HG03064 (cell line): ENCODE results near the gene KIF5C.
"Not testable (repeated sequence)": the region's sequence is repeated elsewhere in the genome, so short reads cannot be mapped to it uniquely, and the experiment has no call there.

Experiments
- ATAC-seq: cut with Tn5 transposase; IDR thresholded peaks from one replicate; pipeline ENCODE4 v1.9.1; 2021; ENCODE audit warnings: low read depth; ENCODE audit not compliant: unreplicated experiment

KIF5C gene

DNA sequence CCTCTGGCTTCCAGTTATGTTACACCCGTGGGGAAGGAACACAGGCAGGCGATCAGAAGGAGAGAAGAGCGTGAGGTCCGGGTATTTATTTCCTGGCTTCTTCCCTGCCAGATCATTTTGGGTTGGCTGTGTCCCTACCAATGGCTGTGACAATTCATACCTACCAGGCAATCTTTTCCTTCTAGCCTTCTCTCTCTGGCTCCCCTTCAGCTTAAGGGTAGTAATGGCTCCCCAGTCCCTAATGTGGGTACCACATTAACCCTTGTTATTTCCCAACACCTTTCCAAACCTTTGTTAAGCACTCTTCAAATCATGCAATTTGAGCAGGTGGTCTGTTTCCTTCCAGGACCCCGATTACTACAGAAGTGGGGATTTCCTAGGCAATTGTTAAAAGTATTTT lies 84.7 kb downstream of the KIF5C start:
- ATAC-seq, result no peak

DNA sequence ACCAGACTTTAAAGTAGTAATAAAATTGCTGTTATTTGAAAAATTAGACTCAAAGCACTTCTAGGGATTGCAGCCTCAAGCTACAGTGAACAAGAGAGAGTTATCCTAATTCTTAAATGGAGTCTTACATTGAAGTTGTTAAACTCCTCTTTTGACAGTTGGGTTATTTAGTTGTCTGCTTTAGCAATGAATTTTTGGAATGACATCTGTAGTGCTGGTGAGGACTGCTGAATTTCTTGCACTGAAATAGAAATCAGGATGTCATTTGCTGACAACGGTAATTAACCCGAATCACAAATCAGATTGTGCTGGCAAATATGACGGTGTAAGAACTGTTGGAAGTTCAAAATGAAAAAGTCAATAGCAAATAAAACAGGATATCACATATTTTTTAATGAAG lies 85.5 kb downstream of the KIF5C start:
- ATAC-seq, result no peak

DNA sequence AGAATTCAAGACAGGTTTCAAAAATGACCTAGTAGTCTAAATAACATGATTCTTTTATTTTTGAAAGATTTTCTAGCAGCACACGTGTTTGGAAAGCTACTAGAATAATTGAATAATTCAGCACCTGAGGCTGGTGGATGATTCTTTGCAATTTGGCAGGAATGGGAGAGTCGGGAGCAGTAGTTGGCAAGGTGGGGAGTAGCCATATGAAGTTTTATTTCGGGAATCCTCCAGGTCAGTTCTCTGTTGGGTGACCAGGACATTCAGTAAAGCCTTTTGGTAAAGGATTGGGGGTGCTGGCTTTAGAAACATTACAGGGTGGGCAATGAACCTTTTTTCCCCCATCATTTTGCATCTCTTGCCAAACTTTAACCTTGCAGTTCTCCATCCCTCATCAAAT lies 88.4 kb downstream of the KIF5C start:
- ATAC-seq, result no peak

DNA sequence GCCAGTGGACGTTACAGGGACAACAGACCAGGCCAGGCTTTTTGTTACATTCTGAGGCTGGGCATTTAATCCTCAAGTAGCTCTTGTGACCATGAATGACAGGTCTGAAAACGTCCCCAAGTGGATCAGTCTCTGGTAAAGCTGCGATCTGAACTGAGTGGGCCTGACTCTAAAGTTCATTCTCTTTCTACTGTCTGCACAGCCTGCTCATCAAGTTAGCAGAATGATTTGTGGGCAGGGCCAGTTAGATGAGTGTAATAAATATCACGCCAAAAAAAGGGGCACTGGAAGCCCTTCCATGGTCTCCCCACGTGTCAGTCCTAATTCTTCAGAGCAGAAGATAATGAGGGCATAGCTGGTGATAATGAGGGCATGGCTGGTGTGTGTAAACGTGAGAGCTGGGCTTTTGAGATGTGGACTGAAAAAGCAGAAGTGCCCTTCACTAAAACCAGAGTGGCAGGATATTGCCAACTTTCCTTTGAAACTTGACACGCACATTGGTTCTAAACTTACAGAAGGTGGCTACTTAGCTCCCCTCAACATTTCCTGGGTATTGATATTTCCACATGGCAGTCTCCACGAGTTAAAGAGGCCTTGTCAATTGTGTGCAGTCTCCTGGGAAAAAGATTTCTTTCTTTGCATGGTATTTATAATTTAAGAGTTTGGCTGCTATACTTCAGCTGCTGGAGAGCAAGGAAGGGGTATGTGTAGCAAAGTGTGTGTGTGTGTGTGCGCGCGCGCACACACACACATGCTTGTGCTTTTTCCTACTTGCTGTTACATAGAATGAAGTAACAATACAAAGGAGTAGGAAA lies 90.8 kb downstream of the KIF5C start:
- ATAC-seq, result no peak

DNA sequence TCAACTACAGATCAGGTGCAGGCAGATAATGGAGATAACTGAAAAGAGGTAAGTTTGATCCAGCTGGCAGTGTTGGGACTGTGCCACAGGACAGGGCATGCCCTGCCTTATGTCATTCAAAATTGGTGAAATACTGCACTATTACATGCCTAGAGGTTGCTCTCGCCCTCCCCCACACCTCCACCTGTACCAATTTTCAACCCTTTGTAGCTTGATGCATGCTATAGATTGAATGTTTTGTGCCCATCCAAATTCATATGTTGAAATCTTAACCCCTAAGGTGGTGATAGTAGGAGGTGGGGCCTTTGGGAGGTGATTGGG lies 91.4 kb downstream of the KIF5C start:
- ATAC-seq, result no peak

DNA sequence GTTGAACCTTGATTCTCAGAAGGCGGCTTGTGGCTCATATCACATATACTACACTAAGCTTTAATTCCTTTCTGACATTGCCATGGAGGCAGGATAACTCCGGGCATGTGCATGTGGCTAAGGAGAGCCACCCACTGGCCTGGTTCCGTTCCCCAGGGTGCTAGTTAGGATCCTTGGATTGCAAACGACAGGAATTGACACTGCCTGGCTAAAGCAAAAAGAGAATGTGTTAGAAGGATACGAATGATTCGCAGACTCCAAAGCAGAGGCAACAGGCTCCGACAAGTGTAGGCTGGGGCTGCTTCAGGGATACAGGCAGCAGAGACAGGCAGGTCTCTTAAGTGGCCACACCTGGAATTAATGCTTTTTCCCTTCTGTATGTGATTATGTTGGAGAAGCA lies 92.0 kb downstream of the KIF5C start:
- no peak for ATAC-seq

DNA sequence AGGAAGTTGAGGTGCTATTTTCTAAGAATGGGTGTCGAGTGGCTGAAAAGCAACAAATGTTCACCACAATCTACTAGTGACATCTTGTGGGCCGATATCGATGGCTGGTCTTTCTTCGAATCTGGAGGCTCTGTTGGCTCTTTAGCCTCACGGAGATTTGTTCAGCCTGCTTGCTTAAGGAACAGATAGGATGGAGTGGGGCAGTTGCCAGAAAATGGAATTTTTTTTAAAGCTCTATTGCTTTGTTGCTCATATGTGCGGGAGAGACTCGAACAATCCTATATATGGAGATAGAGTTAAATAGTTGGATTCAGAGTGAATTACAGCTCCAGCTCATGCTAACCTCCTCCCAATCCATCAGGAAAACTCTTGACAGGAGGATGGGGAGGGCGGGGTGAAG lies 92.6 kb downstream of the KIF5C start:
- ATAC-seq, result no peak

DNA sequence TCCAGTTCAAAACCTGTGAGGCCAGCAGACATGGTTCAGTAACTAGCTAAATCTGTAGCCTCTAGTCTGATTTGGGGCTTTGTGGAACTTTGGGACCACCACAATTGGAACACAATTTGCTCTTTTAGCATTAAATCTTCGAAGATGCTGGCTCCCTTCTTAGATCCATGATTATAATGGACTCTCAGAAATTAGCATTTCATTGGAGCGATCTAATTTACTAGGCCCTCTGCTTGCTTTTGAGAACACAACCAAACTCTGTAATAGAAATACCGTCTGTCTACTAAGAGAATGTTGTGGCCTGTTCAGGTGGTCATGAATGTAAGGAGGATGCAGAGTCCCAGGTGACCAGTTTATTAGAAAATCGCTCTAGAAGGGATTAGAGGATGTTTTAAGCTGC lies 93.3 kb downstream of the KIF5C start:
- ATAC-seq, result no peak

DNA sequence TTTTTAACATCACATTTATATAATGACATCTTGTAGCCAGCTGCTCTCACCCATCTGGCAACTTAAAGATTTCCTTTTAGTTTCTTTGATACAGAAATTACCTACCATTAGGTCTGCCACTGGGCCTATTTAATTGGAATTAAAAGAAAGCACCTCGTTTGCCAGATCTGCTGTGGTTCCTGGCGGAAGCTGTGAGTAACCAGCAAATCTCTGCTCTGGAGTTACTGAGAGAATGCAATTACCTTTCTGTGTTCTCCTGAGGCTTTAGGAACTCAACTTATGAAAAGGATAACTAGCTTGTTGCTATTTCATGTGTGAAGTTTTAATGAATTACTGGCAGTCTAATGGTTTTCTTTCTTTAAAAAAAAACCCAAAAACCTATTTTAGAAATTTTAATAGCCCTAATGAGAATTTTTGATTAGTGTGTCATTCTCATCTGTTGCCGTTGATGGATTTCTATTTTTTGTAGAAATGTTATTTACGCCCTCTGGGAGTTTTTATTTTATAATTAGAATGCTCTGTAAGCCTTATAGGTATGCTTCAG lies 93.8 kb downstream of the KIF5C start:
- ATAC-seq, result no peak

DNA sequence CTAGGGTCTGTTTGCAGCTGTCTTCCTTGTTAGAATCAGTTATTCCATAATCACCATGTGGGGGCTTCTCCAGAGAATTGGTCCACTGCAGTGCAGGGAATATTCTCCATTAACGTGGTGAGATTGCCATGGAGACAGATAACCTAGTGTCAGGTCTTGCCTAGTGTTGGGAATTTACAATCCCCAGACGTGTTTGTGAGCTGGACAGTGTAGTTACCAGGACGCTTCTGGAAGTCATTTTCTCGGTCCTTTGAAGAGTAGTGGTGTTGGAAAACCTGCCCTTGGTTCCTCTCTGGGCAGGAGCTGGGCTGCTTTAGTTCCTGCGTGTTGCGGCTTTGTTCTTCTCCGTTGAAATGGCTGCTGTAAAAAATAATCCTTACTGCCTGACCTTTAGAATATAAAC lies 94.6 kb downstream of the KIF5C start:
- no peak for ATAC-seq

DNA sequence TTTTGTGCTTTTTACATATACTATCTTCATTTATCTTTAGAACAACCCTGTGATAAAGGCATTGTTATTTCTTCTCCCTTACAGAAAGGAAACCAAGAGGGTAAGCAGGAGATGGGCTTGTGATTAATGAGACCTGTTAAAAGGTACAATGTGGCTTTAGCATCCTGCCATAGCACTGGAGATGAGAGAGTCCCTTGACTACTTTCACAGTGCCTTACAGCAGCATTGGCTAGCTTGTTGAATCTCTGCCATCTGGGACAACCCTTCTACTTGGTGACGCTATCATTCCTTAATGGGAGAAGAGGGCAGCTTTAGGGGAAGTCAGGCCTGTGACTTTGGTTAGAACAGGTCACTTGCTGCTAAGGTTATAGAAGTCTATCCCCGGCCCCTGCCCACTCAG lies 95.4 kb downstream of the KIF5C start:
- ATAC-seq, result no peak

DNA sequence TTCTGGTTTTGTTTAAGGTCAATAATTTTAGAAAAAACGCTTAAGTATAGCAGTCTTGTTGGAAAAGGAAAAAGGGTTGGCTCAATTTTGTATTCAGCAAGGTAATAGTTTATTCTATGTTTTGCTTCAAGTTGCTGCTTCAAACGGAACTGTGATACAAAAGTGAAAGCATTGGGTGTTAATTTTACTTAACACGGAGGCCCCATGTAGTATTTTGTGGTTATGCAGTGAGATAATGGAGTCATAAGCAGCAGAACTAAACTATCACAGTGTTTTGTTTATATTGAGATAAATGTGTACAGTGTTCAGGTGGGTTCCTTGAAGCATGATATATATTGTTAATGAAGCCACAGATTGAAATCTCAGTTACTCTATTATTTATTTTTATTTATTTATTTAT lies 96.5 kb downstream of the KIF5C start:
- ATAC-seq, result peak; percentile 94

DNA sequence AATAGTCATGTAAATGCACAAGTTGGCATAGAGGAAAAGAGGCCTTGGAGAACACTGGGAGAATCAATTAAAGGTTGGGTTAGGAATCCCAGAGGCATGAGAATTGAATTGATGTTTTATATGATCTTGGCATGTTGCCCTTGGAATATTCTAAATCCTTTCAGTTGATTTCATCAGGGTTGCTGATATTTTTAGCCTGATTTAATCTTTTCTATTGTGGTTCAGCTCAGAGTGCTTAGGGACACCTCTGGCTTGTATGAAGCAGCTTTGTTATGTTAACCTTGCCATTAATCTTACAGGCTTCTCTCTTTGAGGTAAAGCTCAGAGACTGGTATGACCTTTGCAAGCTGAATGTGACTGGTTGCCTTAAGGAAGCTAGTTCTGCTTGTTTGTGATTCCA lies 99.1 kb downstream of the KIF5C start:
- ATAC-seq, result no peak

DNA sequence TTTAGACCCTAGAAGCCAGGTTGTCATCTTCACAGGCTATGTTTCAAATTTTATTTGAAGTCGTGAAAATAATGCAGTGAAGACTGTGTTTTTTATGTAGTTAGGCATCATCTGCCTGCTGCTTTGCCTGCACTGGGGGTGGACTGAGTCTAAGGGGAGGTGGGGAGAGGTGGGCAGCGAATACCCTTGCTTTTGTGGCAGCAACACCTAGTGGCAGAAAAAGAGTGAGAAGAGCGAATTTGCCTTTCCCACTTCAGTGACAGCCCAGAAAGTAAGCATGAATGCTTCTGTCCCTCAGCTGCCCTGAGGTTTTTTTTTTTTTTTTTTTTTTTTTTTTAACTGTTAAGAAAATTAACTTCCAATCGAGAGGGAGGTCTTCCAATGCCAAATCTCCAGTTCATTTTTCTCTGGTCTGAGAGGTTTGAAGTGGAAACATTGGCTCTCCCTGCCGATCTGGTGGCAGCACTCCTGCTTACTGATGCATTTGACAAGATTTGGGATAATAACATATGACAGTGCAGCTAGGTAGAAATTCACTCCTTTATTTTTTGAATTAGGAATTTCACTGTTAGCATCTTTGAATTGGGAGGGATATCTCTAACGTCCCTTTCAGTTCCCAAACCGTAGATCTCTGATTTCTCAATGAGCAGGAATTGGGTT lies 103.1 kb downstream of the KIF5C start:
- ATAC-seq, result no peak

DNA sequence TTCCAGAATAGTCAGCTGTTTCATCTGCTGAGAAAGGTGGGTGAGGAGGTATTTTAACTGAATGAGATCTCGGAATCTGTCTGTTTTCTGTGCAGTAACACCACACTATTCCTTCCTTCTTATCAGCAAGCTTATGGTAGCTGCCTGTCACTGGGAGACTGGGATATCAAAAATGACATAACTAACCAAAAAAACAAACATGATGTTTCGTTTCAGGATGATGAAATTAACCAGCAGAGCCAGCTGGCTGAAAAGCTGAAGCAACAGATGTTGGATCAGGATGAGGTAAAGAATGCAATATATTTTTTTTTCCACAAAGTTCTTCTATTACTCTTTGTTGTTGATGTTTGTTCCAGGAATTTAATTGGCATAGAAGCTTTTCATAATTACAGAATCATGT lies 103.7 kb downstream of the KIF5C start:
- no peak for ATAC-seq

DNA sequence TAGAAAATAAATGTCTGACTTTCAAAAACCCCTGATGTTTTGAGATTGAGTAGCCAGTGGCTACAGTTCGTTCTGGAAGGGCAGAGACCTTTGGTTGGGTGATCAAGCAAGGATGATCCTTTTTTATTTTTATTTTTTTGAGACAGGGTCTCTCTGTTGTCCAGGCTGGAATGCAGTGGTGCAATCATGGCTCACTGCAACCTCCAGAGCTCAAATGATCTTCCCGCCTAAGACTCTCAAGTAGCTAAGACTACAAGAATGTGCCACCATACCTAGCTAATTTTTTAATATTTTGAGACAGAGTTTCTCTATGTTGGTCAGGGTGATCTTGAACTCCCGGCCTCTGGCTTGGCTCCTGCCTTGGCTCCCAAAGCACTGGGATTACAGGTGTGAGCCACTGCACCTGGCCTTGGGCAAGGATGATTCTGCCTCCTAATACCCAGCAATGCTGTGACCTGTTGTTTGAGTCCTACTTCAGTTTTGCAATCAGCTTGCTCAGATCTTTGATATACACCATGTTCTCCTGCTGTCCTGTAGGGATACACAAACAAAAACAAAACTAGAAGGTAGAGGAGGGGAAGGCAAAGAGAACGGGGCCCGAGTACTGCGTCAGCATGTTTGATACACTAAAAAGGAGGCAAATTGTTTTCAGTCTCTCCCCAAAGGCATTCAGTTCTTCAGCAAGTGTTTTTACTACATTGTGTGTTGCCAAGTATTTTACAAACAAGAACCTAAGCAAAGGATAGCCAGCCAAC lies 104.3 kb downstream of the KIF5C start:
- no peak for ATAC-seq

DNA sequence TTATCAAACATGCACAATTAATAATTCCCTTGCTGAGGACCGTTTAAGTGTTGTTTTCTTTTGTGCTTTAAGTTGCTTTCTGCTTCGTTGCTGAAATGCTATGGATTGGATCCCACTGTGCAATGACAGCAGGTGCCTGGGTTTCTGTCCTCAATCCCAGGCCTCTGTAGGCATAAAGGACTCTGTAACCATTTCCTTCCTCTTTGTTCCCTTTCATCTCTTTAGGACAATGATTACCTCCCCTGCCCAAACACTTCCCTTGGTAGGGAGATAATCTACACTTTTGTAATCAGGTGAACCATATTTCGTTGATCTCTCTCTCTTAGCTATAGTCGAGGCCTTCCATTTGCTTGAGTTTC lies 104.9 kb downstream of the KIF5C start:
- ATAC-seq, result no peak

DNA sequence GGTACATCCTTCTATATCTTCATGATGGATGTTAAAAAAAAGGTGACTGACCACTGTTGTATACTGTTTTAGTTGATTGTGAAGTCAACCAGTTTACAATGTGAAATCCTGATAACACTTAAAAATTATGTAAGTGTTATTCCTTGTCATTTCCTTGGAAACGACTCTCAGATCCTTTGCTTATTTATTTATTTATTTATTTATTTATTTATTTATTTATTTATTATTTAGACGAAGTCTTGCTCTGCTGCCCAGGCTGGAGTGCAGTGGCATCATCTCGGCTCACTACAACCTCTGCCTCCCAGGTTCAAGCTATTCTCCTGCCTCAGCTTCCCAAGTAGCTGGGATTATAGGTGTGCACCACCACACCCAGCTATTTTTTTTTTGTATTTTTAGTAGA lies 105.5 kb downstream of the KIF5C start:
- ATAC-seq, result not testable (repeated sequence)

DNA sequence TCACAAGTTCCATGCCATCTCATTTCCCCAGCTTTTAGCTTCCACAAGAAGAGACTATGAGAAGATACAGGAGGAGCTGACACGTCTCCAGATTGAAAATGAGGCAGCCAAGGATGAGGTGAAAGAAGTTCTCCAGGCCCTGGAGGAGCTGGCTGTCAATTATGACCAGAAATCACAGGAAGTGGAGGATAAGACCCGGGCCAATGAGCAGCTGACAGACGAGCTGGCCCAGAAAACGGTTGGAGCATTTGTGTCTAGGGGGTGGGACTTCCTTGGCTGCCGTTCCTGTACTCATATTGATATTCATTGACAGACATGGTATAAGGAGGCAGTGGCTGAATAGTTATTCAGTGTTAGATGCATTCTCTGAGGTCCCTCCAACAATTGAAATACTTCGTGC lies 106.3 kb downstream of the KIF5C start:
- no peak for ATAC-seq

DNA sequence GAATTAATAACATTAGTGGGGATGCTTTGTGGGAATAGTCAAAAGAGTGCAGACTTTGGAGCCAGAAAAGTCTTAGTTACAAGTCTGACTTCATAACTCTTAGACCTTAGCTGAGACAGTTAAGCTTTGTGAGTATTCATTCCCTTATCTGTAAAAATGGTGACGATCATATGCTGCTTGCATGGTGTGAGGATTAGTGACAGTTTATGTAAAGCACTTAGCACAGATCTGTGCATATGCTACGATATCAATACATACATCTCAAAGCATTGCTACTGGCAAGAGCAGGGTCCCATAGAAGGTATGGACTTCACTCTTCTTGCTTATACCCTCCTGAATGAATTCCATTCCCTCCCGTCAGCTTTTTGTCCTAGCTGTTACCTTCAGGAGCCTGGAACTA lies 106.8 kb downstream of the KIF5C start:
- ATAC-seq, result no peak

DNA sequence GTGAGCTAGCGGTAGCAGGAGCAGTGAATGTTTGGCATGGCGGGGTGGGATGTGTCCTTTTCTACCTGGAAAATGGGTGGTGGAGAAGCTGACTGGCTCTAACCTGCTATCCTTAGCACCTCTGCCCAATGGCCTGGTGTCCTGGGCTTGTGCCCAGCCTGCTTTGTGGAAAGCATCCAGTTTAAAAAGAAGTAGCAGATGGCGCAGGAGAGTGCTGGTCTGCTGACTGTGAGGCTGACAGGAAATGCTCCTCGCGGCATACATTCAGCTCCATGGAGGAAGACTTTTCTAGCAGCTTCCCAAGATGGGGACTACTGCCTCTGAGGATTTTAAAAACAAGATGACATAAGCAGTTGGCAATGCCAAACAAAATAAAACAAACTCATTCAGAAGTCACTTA lies 107.3 kb downstream of the KIF5C start:
- no peak for ATAC-seq

DNA sequence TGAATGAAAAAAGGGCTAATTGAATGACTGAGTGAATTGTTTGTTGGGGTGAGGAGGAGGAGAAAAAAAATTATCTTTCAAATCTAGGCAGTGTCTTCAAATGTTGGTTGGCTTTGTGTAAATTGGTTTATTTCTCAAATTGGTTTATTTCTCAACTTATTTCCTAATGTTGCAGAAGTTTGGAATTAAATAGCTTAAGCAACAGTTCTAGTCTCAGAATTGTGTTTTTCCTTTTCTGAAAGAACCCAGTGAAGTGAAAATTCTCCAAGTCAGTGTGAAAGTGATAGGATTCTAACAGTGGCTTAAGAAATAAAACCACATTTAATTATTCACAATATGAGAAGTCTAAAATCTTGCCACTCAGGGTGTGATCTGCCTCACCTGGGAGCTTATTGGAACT lies 108.9 kb downstream of the KIF5C start:
- no peak for ATAC-seq
